GM23338 (cell line): Measurements from ENCODE around the gene GPHN. TPM values are rescaled to one million over a fixed set of nuclear protein-coding genes. Genes with fewer than 3 reads are reported as not detected.
A peak's percentile ranks its signal among the peaks of the same experiment; 100 is the strongest.
"Not testable (repeated sequence)": the region's sequence is repeated elsewhere in the genome, so short reads cannot be mapped to it uniquely, and the experiment has no call there.

Experiments used
- ATAC-seq: fragments of 200-7000 bp; cut with Tn5 transposase; 3 replicates; pipeline ENCODE4 v1.9.1; 2020
- DNase-seq: peaks from one replicate; pipeline ENCODE4 v3.0.0-alpha.2; 2015; ENCODE audit warnings: low spot score
- H2AFZ ChIP-seq: fragments of 200-600 bp; sonication (generic); 2 replicates; pipeline ENCODE4 v1.8.0; 2016; ENCODE audit warnings: antibody characterized with exemption, mild to moderate bottlenecking, moderate library complexity
- H3F3A ChIP-seq: fragments of 200-600 bp; sonication (generic); replicated peaks from 2 replicates; pipeline ENCODE4 v1.8.0; 2017; ENCODE audit warnings: antibody characterized with exemption, mixed run types, low read depth
- H3K27ac ChIP-seq: fragments of 200-600 bp; sonication (generic); 2 replicates; pipeline ENCODE4 v1.6.1; 2016; ENCODE audit warnings: low read depth
- H3K27me3 ChIP-seq: fragments of 200-600 bp; sonication (generic); 2 replicates; pipeline ENCODE4 v1.8.0; 2016; ENCODE audit warnings: mild to moderate bottlenecking, mixed run types, moderate library complexity; ENCODE audit not compliant: insufficient read depth
- H3K36me3 ChIP-seq: fragments of 200-600 bp; sonication (generic); 2 replicates; pipeline ENCODE4 v1.8.0; 2016; ENCODE audit warnings: mild to moderate bottlenecking; ENCODE audit not compliant: insufficient read depth
- H3K4me1 ChIP-seq: fragments of 200-600 bp; sonication (generic); 2 replicates; pipeline ENCODE4 v1.8.0; 2016; ENCODE audit warnings: mild to moderate bottlenecking, moderate library complexity; ENCODE audit not compliant: insufficient read depth
- H3K4me2 ChIP-seq: fragments of 200-600 bp; sonication (generic); 2 replicates; pipeline ENCODE4 v1.7.1; 2017; ENCODE audit warnings: mixed run types
- H3K4me3 ChIP-seq: fragments of 200-600 bp; sonication (generic); 2 replicates; pipeline ENCODE4 v1.6.1; 2016; ENCODE audit warnings: mixed run types
- H3K79me2 ChIP-seq: fragments of 200-600 bp; sonication (generic); replicated peaks from 2 replicates; pipeline ENCODE4 v1.8.0; 2017; ENCODE audit warnings: mild to moderate bottlenecking; ENCODE audit not compliant: insufficient read depth
- H3K9me2 ChIP-seq: fragments of 200-600 bp; sonication (generic); 2 replicates; pipeline ENCODE4 v1.8.0; 2017; ENCODE audit not compliant: insufficient read depth
- H4K20me1 ChIP-seq: fragments of 200-600 bp; sonication (generic); replicated peaks from 2 replicates; pipeline ENCODE4 v1.8.0; 2017; ENCODE audit warnings: mild to moderate bottlenecking; ENCODE audit not compliant: insufficient read depth
- H3K27ac Mint-ChIP-seq: 2 replicates; pipeline ENCODE4 v1.8.0; 2020; ENCODE audit warnings: inconsistent platforms, mild to moderate bottlenecking, moderate library complexity, mixed read lengths
- H3K27me3 Mint-ChIP-seq: 3 replicates; pipeline ENCODE4 v1.8.0; 2022; ENCODE audit warnings: low read depth, mild to moderate bottlenecking, moderate library complexity, mixed read lengths, inconsistent platforms; ENCODE audit not compliant: insufficient read depth, poor library complexity
- H3K36me3 Mint-ChIP-seq: 3 replicates; pipeline ENCODE4 v1.8.0; 2021; ENCODE audit warnings: low read depth, mild to moderate bottlenecking, inconsistent platforms, moderate library complexity, mixed read lengths
- H3K4me1 Mint-ChIP-seq: 3 replicates; pipeline ENCODE4 v1.8.0; 2020; ENCODE audit warnings: mild to moderate bottlenecking, inconsistent platforms, mixed read lengths
- H3K4me3 Mint-ChIP-seq: 3 replicates; pipeline ENCODE4 v1.8.0; 2021; ENCODE audit warnings: moderate library complexity, mild to moderate bottlenecking, inconsistent platforms, mixed read lengths
- H3K9me3 Mint-ChIP-seq: 3 replicates; pipeline ENCODE4 v1.8.0; 2020; ENCODE audit warnings: moderate library complexity, mild to moderate bottlenecking, inconsistent platforms, mixed read lengths
- JUNB ChIP-seq: IDR thresholded peaks from one replicate; pipeline ENCODE4 v1.6.1; 2016; ENCODE audit warnings: antibody characterized with exemption; ENCODE audit not compliant: unreplicated experiment
- POLR2AphosphoS5 ChIP-seq: IDR thresholded peaks from 2 replicates; pipeline ENCODE4 v1.6.1; 2016; ENCODE audit warnings: antibody characterized with exemption, low read depth
- STAT1 ChIP-seq: IDR thresholded peaks from one replicate; pipeline ENCODE4 v1.6.1; 2016; ENCODE audit warnings: antibody characterized with exemption; ENCODE audit not compliant: unreplicated experiment
- ZNF114 ChIP-seq: fragments of 250-450 bp; sonication (Bioruptor Pico); IDR thresholded peaks from 2 replicates; pipeline ENCODE4 v1.5.0; 2020; ENCODE audit warnings: mild to moderate bottlenecking, moderate library complexity
- ZNF462 ChIP-seq: fragments of 250-450 bp; sonication (Bioruptor Pico); IDR thresholded peaks from 2 replicates; pipeline ENCODE4 v1.5.0; 2020; ENCODE audit warnings: mild to moderate bottlenecking, moderate library complexity
- polyA plus RNA-seq: library from polyadenylated mRNA; unstranded; fragments of >200 nt; fragmentation: Nextera tagmentation; extraction: Ambion mirVana; gene quantifications from 2 replicates; pipeline ENCODE4 v1.2.1, GENCODE V29; 2016
- total RNA-seq: library from RNA; depleted of rRNA; stranded (reverse); fragments of >200 nt; shearing (Covaris generic); gene quantifications from 2 replicates; pipeline ENCODE4 v1.2.3, GENCODE V29; 2014

Gene GPHN
- total and polyA plus RNA-seq, 2 experiments from 2014 or later: 17.6 to 20.6 TPM

GRCh38 chr14:66833816-66834215 lies 325.9 kb downstream of the GPHN start (continued):
- TF ChIP-seq ZNF462: no peak
- no peak for TF ChIP-seq POLR2AphosphoS5
- TF ChIP-seq STAT1: no peak

GRCh38 chr14:66837436-66837835 lies 329.5 kb downstream of the GPHN start:
- H2AFZ ChIP-seq, H3K4me3 Mint-ChIP-seq, H3K27ac Mint-ChIP-seq, H3K4me3 ChIP-seq, H3K36me3 ChIP-seq, H3K36me3 Mint-ChIP-seq, H3K79me2 ChIP-seq, H3K9me3 Mint-ChIP-seq, H3K4me2 ChIP-seq, H4K20me1 ChIP-seq, H3F3A ChIP-seq, H3K4me1 Mint-ChIP-seq, H3K9me2 ChIP-seq, ATAC-seq, H3K27ac ChIP-seq, H3K27me3 ChIP-seq, DNase-seq, H3K27me3 Mint-ChIP-seq, H3K4me1 ChIP-seq: not testable (repeated sequence)

- Histone ChIP-seq H2AFZ (no peak overlapping the region), H3K9me2 (no peaks in the 10 kb centered on the region), H3K4me1 (no peaks in the 10 kb centered on the region), H3K4me2 (no peak overlapping the region), H3K27ac (peak overlapping the region; percentile 11; the same call in 1 of the 2 replicates), H3K36me3 (no peaks in the 10 kb centered on the region), H3K79me2 (no peaks in the 10 kb centered on the region), H3K27me3 (no peaks in the 10 kb centered on the region), H4K20me1 (no peaks in the 10 kb centered on the region), H3K4me3 (no peak overlapping the region), H3F3A (no peaks in the 10 kb centered on the region)
- peaks cover 2% of the 10 kb centered on the region for H3K27me3 Mint-ChIP-seq
- TF ChIP-seq POLR2AphosphoS5 (no peak), ZNF114 (CRISPR knock-in tag) (no peak), JUNB (no peak)
- ATAC-seq (no peak), DNase-seq (no peak)
- H3K36me3 Mint-ChIP-seq: no peaks in the 10 kb centered on the region
- peaks cover 6% of the 10 kb centered on the region; the same call in 2 of the 3 replicates for H3K4me1 Mint-ChIP-seq
- no peak overlapping the region for H3K27ac Mint-ChIP-seq
- H3K4me3 Mint-ChIP-seq: no peak overlapping the region
- H3K9me3 Mint-ChIP-seq: no peaks in the 10 kb centered on the region
Measured at GRCh38 chr14:66842911-66843512, 335.1 kb downstream of the GPHN start.
